K562 (cell line): Measurements from ENCODE around the gene CTAGE1. TPM values are rescaled to one million over a fixed set of nuclear protein-coding genes. Genes with fewer than 3 reads are reported as not detected.

Experiments used
- ATAC-seq: fragments of 200-7000 bp; cut with Tn5 transposase; 3 replicates; pipeline ENCODE4 v1.9.1; 2020; ENCODE audit warnings: moderate library complexity
- BruUV-seq: library from RNA; stranded (reverse); fragments of 400-500 nt; replicated peaks from 2 replicates; lab custom pipeline; 2021; lab: Mats Ljungman, UMichigan
- CTCF ChIA-PET: fragments of 300-600 bp; formaldehyde crosslinking; extraction: SDS; loops from one replicate; lab custom pipeline; 2021; ENCODE audit warnings: low intra/inter-chr PET ratio; lab: Yijun Ruan, JAX
- POLR2A ChIA-PET: fragments of 300-600, 350-650 bp; sonication (Branson Sonifier 250); formaldehyde crosslinking; extraction: SDS; loops from one replicate; lab custom pipeline; 2021; ENCODE audit warnings: antibody characterized with exemption, inconsistent platforms; lab: Yijun Ruan, JAX
- DNase-seq, 4 experiments: peaks; one replicate each; pipeline versions ENCODE4 v3.0.0 to v3.0.0-alpha.2; 2011 to 2018; ENCODE audit warnings: low spot score in 3 of 4, mixed read lengths in 3 of 4; ENCODE audit errors: extremely low read depth in 1 of 4
- FAIRE-seq: peaks from 2 replicates; lab custom pipeline; 2011; peaks lifted over from hg19 to GRCh38; lab: Jason Lieb, UNC
- H2AFZ ChIP-seq: 2 replicates; pipeline ENCODE4 v1.6.0; 2011; ENCODE audit warnings: low read depth, low read length, control low read depth, inconsistent platforms
- H3K27ac ChIP-seq: fragments of 200-600 bp; 3 replicates; pipeline ENCODE4 v1.8.0; 2011; ENCODE audit warnings: low read depth, mild to moderate bottlenecking, control low read depth, inconsistent platforms, low read length, moderate library complexity, mixed read lengths; ENCODE audit errors: extremely low read depth
- H3K27me3 ChIP-seq, 2 experiments: fragments of 300-600 bp in 1 of 2; 2 replicates in 1 of 2; 3 replicates in 1 of 2; pipeline versions ENCODE4 v1.6.0 to v1.8.0; 2011; ENCODE audit warnings: inconsistent platforms in 2 of 2, low read length in 2 of 2, mild to moderate bottlenecking in 1 of 2, mixed read lengths in 1 of 2, moderate library complexity in 1 of 2; ENCODE audit not compliant: control insufficient read depth in 2 of 2, insufficient read depth in 2 of 2
- H3K36me3 ChIP-seq: fragments of 300-600 bp; 3 replicates; pipeline ENCODE4 v1.8.0; 2011; ENCODE audit warnings: mild to moderate bottlenecking, low read length, inconsistent platforms; ENCODE audit not compliant: control insufficient read depth, insufficient read depth
- H3K4me1 ChIP-seq, 2 experiments: fragments of 200-600 bp in 1 of 2; replicated peaks in 1 of 2; 2 replicates in 1 of 2; 3 replicates in 1 of 2; pipeline versions ENCODE4 v1.5.1 to v1.8.0; 2011; ENCODE audit warnings: inconsistent platforms in 2 of 2, low read length in 2 of 2, mild to moderate bottlenecking in 1 of 2, mixed read lengths in 1 of 2, moderate library complexity in 1 of 2; ENCODE audit not compliant: control insufficient read depth in 2 of 2, insufficient read depth in 2 of 2
- H3K4me2 ChIP-seq: 2 replicates; pipeline ENCODE4 v1.6.1; 2011; ENCODE audit warnings: low read length, control low read depth, inconsistent platforms, mixed read lengths; ENCODE audit not compliant: insufficient read depth
- H3K4me3 ChIP-seq: fragments of 200-600 bp; sonication (generic), shearing (Covaris generic); 2 replicates; pipeline ENCODE4 v1.5.1; 2016; ENCODE audit warnings: control low read depth, inconsistent platforms
- H3K79me2 ChIP-seq: fragments of 200-600 bp; 3 replicates; pipeline ENCODE4 v1.8.0; 2011; ENCODE audit warnings: low read length, inconsistent platforms; ENCODE audit not compliant: control insufficient read depth, insufficient read depth
- H3K9ac ChIP-seq, 2 experiments: 2 replicates each; pipeline versions ENCODE4 v1.6.0 to v1.6.1; 2011; ENCODE audit warnings: low read depth in 2 of 2, low read length in 2 of 2, control low read depth in 1 of 2, inconsistent platforms in 1 of 2, mild to moderate bottlenecking in 1 of 2, mixed read lengths in 1 of 2; ENCODE audit not compliant: insufficient read depth in 1 of 2
- H3K9me1 ChIP-seq: one replicate; pipeline ENCODE4 v1.6.0; 2011; ENCODE audit warnings: inconsistent platforms, mild to moderate bottlenecking, low read length, moderate library complexity; ENCODE audit not compliant: control insufficient read depth, insufficient read depth
- H3K9me3 ChIP-seq: replicated peaks from 2 replicates; pipeline ENCODE4 v1.5.1; 2011; ENCODE audit warnings: low read depth, low read length, inconsistent platforms; ENCODE audit not compliant: control insufficient read depth, insufficient read depth
- H4K20me1 ChIP-seq: replicated peaks from 2 replicates; pipeline ENCODE4 v1.6.1; 2011; ENCODE audit warnings: low read length, inconsistent platforms, mixed read lengths; ENCODE audit not compliant: control insufficient read depth, insufficient read depth
- ATF6 ChIP-seq: sonication (generic); formaldehyde crosslinking; IDR thresholded peaks from 2 replicates; pipeline ENCODE4 v1.4.0; 2020; ENCODE audit warnings: mild to moderate bottlenecking, missing genetic modification reagents
- CHD4 ChIP-seq: fragments of 200-600 bp; sonication (generic); IDR thresholded peaks from 3 replicates; pipeline ENCODE4 v1.6.1; 2012; ENCODE audit warnings: low read depth, mild to moderate bottlenecking, mixed read lengths, low read length, inconsistent platforms; ENCODE audit not compliant: insufficient read depth, insufficient replicate concordance, poor library complexity, severe bottlenecking
- MAFK ChIP-seq: IDR thresholded peaks from 2 replicates; pipeline ENCODE4 v1.6.1; 2011; ENCODE audit warnings: low read length, improper control_type of control experiment
- NFE2L1 ChIP-seq: fragments of 450-650 bp; IDR thresholded peaks from 2 replicates; pipeline ENCODE4 v1.6.1; 2016; ENCODE audit warnings: missing genetic modification characterization, low read depth, mild to moderate bottlenecking, missing compliant biosample characterization, moderate library complexity, borderline replicate concordance
- SMARCB1 ChIP-seq: IDR thresholded peaks from 2 replicates; pipeline ENCODE4 v1.6.1; 2011; ENCODE audit warnings: improper control_type of control experiment, low read depth; ENCODE audit not compliant: insufficient read length
- UBTF ChIP-seq, 2 experiments: IDR thresholded peaks; 2 replicates each; pipeline ENCODE4 v1.6.1; 2012; ENCODE audit warnings: improper control_type of control experiment in 2 of 2, low read depth in 2 of 2, low read length in 2 of 2, borderline replicate concordance in 1 of 2
- ZNF436 ChIP-seq: fragments of 250-450, 450-650 bp; sonication (Bioruptor Pico); formaldehyde crosslinking; IDR thresholded peaks from 2 replicates; pipeline ENCODE4 v1.7.0; 2020; ENCODE audit warnings: mild to moderate bottlenecking
- ZNF589 ChIP-seq: fragments of 200-800 bp; sonication (Bioruptor generic); IDR thresholded peaks from 2 replicates; pipeline ENCODE4 v1.6.1; 2016; ENCODE audit warnings: low read depth, missing genetic modification characterization, missing compliant biosample characterization
- WGBS: fragments of 100-300 bp; shearing (Covaris generic); methylation state at CpG from one replicate; pipeline ENCODE4 v1.1.6; 2016; ENCODE audit warnings: low coverage, mixed read lengths; ENCODE audit not compliant: insufficient coverage; ENCODE audit errors: missing lambda C conversion rate; 5-methylcytosine and 5-hydroxymethylcytosine counted together
- in situ Hi-C: fragments of 300-500 bp; cut with MboI; formaldehyde crosslinking; loops from 4 replicates; pipeline ENCODE4 v1.15.0; 2018; ENCODE audit warnings: inconsistent platforms, mixed read lengths
- intact Hi-C: fragments of 100-400 bp; cut with micrococcal nuclease; formaldehyde crosslinking; loops from 2 replicates; pipeline ENCODE4 v1.14.2; 2022
- polyA plus RNA-seq, 8 experiments: library from polyadenylated mRNA; depleted of rRNA in 4 of 8; stranded (reverse) in 5 of 8; unstranded in 3 of 8; fragments of >200 nt; fragmentation: Nextera tagmentation in 2 of 8; fragmentation: Illumina TruSeq in 1 of 8; extraction: Ambion mirVana in 2 of 8; extraction: Trizol in 1 of 8; gene quantifications; 2 replicates each; pipeline versions ENCODE4 v1.2.1 to v1.2.3, GENCODE V29; 2011 to 2014; ENCODE audit warnings: inconsistent platforms in 1 of 8, missing spikeins in 1 of 8
- total RNA-seq, 7 experiments: library from RNA; depleted of rRNA in 6 of 7; stranded (reverse); fragments of >200 nt in 6 of 7; fragmentation: Illumina TruSeq in 2 of 7; extraction: Trizol in 2 of 7; gene quantifications; 2 replicates each; pipeline versions ENCODE4 v1.2.1 to v1.2.3, GENCODE V29; 2011 to 2021; ENCODE audit warnings: low replicate concordance in 1 of 7

CTAGE1 gene
- total and polyA plus RNA-seq, 9 of the 15 experiments (the other 6 are each of a cell fraction or from before 2014, with no cell fraction given) = not detected

GRCh38 chr18:22447792-22448191 is 30.1 kb upstream of the CTAGE1 start:
- ChIA-PET CTCF (no interaction called here), POLR2A (no interaction called here)
- FAIRE-seq = no peak
- WGBS = 32% methylated on average over 4 of the region's 4 CpGs
- Histone ChIP-seq H3K4me2 (no peak overlapping the region), H2AFZ (no peak overlapping the region), H3K27me3 (peaks cover 0 to 6% of the 10 kb centered on the region in 2 experiments; a peak in 1 of 5 replicates), H3K9me3 (no peaks in the 10 kb centered on the region), H3K9ac (no peak overlapping the region), H3K4me3 (no peak overlapping the region), H3K9me1 (no peaks in the 10 kb centered on the region), H3K79me2 (no peaks in the 10 kb centered on the region), H3K36me3 (no peaks in the 10 kb centered on the region), H3K27ac (no peak overlapping the region), H4K20me1 (no peaks in the 10 kb centered on the region), H3K4me1 (peaks cover 6 to 7% of the 10 kb centered on the region in 2 experiments; a peak in 3 of 5 replicates)
- ATAC-seq = no peak
- in situ Hi-C loops = no loop called here
- DNase-seq = no peak
- no TSS peak for BruUV-seq
- TF ChIP-seq SMARCB1 (no peak), MAFK (no peak), ATF6 (no peak)
- intact Hi-C loops = no loop called here

GRCh38 chr18:22446911-22447310 is 29.2 kb upstream of the CTAGE1 start:
- Histone ChIP-seq H3K4me3 (no peak overlapping the region), H3K27me3 (peaks cover 0 to 6% of the 10 kb centered on the region in 2 experiments; a peak in 1 of 5 replicates), H4K20me1 (no peaks in the 10 kb centered on the region), H3K9ac (no peak overlapping the region), H3K79me2 (no peaks in the 10 kb centered on the region), H3K27ac (no peak overlapping the region), H2AFZ (no peak overlapping the region), H3K4me2 (no peak overlapping the region), H3K9me1 (no peaks in the 10 kb centered on the region), H3K9me3 (no peaks in the 10 kb centered on the region), H3K36me3 (no peaks in the 10 kb centered on the region), H3K4me1 (peaks cover 0 to 3% of the 10 kb centered on the region in 2 experiments; a peak in 2 of 5 replicates)
- DNase-seq (no peak), ATAC-seq (no peak), FAIRE-seq (no peak)
- 3% methylated on average over 4 of the region's 4 CpGs for WGBS
- ChIA-PET POLR2A (no interaction called here), CTCF (no interaction called here)
- in situ Hi-C loops (no loop called here), intact Hi-C loops (no loop called here)
- no TSS peak for BruUV-seq
- no peak for TF ChIP-seq ZNF436 (CRISPR knock-in tag)
- TF ChIP-seq UBTF (IDR thresholded peaks at IDR 0.05; ENCODE audit: borderline replicate concordance in 1 of 2, low read depth in 2 of 2, low read length in 2 of 2) = no peak
- TF ChIP-seq ZNF589 (CRISPR knock-in tag) = no peak
- TF ChIP-seq NFE2L1 = no peak
- no peak for TF ChIP-seq CHD4
